ENCODE results near the gene ADORA2A. TPM values are rescaled to one million over a fixed set of nuclear protein-coding genes. Genes with fewer than 3 reads are reported as not detected.

Gene ADORA2A
- total and polyA plus RNA-seq, 10 of the 15 experiments (the other 5 are each of a cell fraction or from before 2014, with no cell fraction given) = 0.69 to 31.2 (median 18.3) TPM

DNA sequence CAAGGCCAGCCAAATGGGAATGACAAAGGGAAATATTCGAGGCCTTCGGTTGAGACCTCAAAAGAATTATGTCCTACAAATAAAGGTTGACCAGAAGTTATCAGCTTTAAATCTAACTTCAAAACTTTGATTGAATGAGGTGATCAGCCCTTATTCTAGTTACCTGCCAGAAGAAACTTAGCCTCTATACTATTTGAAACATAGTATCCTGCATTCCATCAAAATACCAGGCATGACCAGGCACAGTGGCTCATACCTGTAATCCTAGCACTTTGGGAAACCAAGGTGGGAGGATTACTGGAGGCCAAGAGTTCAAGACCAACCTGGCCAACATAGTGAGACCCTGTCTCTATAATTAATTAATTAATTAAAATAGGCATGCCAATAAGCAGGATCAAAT, 44.3 kb upstream of the ADORA2A start:
- TF ChIP-seq BCL11A (IDR thresholded peaks at IDR 0.05; ENCODE audit: low read depth, low read length) = no peak
- TF ChIP-seq, protein P1, sequence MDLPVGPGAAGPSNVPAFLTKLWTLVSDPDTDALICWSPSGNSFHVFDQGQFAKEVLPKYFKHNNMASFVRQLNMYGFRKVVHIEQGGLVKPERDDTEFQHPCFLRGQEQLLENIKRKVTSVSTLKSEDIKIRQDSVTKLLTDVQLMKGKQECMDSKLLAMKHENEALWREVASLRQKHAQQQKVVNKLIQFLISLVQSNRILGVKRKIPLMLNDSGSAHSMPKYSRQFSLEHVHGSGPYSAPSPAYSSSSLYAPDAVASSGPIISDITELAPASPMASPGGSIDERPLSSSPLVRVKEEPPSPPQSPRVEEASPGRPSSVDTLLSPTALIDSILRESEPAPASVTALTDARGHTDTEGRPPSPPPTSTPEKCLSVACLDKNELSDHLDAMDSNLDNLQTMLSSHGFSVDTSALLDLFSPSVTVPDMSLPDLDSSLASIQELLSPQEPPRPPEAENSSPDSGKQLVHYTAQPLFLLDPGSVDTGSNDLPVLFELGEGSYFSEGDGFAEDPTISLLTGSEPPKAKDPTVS (IDR thresholded peaks at IDR 0.05; ENCODE audit: low read depth, low read length) = no peak
- TF ChIP-seq, protein P2, sequence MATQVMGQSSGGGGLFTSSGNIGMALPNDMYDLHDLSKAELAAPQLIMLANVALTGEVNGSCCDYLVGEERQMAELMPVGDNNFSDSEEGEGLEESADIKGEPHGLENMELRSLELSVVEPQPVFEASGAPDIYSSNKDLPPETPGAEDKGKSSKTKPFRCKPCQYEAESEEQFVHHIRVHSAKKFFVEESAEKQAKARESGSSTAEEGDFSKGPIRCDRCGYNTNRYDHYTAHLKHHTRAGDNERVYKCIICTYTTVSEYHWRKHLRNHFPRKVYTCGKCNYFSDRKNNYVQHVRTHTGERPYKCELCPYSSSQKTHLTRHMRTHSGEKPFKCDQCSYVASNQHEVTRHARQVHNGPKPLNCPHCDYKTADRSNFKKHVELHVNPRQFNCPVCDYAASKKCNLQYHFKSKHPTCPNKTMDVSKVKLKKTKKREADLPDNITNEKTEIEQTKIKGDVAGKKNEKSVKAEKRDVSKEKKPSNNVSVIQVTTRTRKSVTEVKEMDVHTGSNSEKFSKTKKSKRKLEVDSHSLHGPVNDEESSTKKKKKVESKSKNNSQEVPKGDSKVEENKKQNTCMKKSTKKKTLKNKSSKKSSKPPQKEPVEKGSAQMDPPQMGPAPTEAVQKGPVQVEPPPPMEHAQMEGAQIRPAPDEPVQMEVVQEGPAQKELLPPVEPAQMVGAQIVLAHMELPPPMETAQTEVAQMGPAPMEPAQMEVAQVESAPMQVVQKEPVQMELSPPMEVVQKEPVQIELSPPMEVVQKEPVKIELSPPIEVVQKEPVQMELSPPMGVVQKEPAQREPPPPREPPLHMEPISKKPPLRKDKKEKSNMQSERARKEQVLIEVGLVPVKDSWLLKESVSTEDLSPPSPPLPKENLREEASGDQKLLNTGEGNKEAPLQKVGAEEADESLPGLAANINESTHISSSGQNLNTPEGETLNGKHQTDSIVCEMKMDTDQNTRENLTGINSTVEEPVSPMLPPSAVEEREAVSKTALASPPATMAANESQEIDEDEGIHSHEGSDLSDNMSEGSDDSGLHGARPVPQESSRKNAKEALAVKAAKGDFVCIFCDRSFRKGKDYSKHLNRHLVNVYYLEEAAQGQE (IDR thresholded peaks at IDR 0.05; ENCODE audit: low read depth, low read length) = no peak
- no peaks in the 10 kb centered on the region for H3K79me2 ChIP-seq (ENCODE audit: control insufficient read depth, insufficient read depth, low read length)
- no peak overlapping the region for H3K4me2 ChIP-seq (ENCODE audit: control insufficient read depth, insufficient read depth)
- H3K9me3 ChIP-seq (replicated peaks; ENCODE audit: control insufficient read depth, insufficient read depth, low read length) = no peaks in the 10 kb centered on the region
- no TSS peak for BruUV-seq (replicated peaks)
- H3K27me3 ChIP-seq (replicated peaks in 1 of 2; ENCODE audit: control insufficient read depth in 2 of 2, insufficient read depth in 2 of 2, low read length in 1 of 2) = no peaks in the 10 kb centered on the region
- no peak for DNase-seq (ENCODE audit: low read depth, low spot score)
- no peak overlapping the region for H3K4me3 ChIP-seq
- no peak overlapping the region for H3K9ac ChIP-seq (ENCODE audit: control insufficient read depth, insufficient read depth, low read length)
- ChIA-PET POLR2A (interaction anchor here (0.9 kb wide), 1 partner anchor 9 kb away, joined by 3 read pairs; no protein-coding TSS in a partner anchor), SMC1A (ENCODE audit: uncharacterized antibody, unreplicated experiment) (no interaction called here), CTCF (no interaction called here), RAD21 (ENCODE audit: unreplicated experiment) (no interaction called here)
- H3K36me3 ChIP-seq (ENCODE audit: control insufficient read depth in 2 of 2, insufficient read depth in 2 of 2, low read length in 1 of 2) = no peaks in the 10 kb centered on the region; a peak in 1 of 4 replicates
- no peaks in the 10 kb centered on the region for H3K4me1 ChIP-seq (ENCODE audit: control insufficient read depth, insufficient read depth, low read length)
- no peak overlapping the region for H2AFZ ChIP-seq (ENCODE audit: control insufficient read depth, low read depth, low read length)
- no peak for ATAC-seq
- intact Hi-C loops (cut with micrococcal nuclease; ENCODE audit: unreplicated experiment) = no loop called here
- 93% methylated on average over 2 of the region's 2 CpGs for WGBS (ENCODE audit: insufficient coverage, insufficient replicate concordance, low lambda C conversion rate, missing lambda C conversion rate)
- FAIRE-seq = no peak
- no peaks in the 10 kb centered on the region for H4K20me1 ChIP-seq (ENCODE audit: control insufficient read depth, insufficient read depth)
- H3K27ac ChIP-seq (ENCODE audit: control insufficient read depth, insufficient read depth) = no peak overlapping the region
- in situ Hi-C loops (cut with MboI) = no loop called here
